ENCODE results near the gene VEZF1.

Gene VEZF1

DNA sequence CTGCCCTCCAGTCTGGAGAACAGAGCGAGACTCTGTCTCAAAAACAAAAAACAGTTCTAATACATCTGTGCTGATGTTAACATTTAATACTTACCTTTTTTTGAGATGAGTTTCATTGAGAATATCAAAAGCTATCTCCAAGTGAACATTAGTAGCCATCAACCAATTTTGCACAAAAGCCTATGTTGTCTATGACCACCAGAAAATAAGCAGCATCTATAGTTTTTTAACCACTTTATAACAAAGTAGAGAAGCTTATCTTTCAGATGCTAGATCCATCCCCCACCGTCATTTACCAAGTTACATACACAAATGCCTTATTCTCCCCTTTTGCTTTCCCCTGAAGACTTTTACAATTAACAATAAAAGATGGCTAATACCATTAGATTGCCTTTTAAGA lies 14.9 kb upstream of the VEZF1 start:
- Mint-ChIP-seq H3K9me3 (no peaks in the 10 kb centered on the region), H3K4me1 (peaks cover 74% of the 10 kb centered on the region), H3K4me3 (peak overlapping the region; percentile 66), H3K27ac (peak overlapping the region; percentile 13), H3K27me3 (no peaks in the 10 kb centered on the region), H3K36me3 (peaks cover 38% of the 10 kb centered on the region)

DNA sequence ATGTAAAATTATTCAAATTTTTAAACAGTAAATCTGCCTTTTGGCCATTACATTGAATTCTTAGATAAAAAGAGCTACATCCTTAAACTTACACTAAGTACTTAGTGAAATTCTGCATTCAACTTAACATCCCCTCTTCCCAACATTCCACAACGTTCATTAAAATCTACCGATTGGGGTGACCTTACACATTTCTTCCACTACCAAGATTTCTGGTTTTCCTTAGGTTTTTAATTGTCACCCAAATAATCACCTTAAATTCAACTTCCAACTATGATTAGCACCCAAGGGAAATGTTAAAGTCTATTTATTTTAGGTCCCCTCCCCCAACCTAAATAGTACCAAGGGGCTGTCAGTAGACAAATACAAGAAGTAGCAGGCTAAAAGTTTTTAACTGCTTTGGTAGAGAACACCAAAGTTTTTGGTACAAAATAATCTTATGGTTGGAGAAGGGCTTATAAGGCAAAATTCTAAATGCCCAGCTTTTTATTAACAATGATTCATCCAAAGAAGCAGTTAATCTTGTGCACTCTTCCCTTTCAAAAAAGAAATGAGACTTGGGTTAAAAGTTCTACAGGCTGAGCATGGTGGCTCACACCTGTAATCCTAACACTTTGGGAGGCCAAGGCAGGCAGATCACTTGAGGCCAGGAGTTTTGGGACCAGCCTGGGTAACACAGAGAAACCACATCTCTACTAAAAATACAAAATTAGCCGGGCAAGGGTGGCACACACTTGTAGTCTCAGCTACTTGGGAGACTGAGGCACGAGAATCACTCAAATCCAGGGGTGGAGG lies 14.3 kb upstream of the VEZF1 start:
- Mint-ChIP-seq H3K27me3 (no peaks in the 10 kb centered on the region), H3K9me3 (no peaks in the 10 kb centered on the region), H3K27ac (peak overlapping the region; percentile 89), H3K4me3 (peak overlapping the region; percentile 66), H3K36me3 (peaks cover 38% of the 10 kb centered on the region), H3K4me1 (peaks cover 71% of the 10 kb centered on the region)

DNA sequence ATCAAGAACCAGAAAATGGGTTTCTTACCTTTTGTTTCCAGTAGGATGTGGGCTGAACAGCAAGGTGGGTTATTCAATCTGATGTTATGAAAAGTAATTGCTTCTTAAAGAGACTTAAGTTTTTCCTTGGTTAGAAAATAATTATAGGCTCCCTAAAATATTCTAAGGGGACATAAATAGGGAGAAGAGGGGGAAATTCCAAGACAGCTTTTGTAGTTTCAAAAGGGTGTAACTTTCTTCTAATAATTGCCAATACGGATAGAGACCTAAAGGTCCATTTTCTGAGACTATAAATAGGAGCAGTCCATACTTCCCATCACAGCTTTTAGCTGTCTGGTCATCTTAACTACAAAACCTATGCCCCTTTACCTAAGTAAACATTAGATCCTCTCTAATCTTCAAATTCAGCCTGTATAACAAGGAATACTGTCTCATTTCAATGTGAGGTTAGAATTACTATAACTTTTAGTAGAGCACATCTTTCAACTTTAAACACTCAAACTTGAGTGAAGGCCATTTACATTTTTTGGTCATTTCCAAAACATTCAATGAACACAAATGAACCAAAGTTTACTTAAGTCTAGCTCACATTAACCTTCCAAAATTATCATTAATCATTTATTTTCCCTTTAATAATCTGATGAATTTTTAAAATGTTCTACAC lies 13.5 kb upstream of the VEZF1 start:
- H3K4me3 Mint-ChIP-seq: no peak overlapping the region
- no peaks in the 10 kb centered on the region for H3K27me3 Mint-ChIP-seq
- H3K4me1 Mint-ChIP-seq: peaks cover 73% of the 10 kb centered on the region
- peaks cover 34% of the 10 kb centered on the region for H3K36me3 Mint-ChIP-seq
- H3K27ac Mint-ChIP-seq: no peak overlapping the region
- no peaks in the 10 kb centered on the region for H3K9me3 Mint-ChIP-seq

DNA sequence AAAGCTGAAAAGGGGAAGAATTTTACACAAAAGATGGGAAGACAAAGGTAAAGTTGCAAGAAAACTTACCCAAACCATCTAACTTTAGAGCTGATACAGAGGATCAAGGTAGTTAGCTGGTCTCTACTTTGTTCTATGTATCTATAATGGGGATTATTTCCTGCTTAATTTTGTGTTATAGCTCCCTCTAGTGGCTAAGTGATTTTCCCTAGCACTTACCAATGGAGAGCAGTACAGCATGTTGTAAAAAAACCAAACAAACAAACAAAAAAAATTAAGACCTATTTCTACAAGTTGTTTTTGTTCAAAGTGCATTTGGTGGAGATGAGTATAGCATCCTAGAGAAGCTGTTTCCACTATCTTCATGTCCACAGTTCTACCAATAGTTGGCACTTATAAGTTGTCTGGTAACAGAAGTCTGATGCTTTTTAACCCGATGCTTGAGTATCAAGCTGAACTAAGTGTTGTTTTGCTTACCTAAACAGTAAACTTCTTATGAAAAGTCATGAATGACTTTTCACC lies 11.5 kb upstream of the VEZF1 start:
- H3K4me1 Mint-ChIP-seq: peaks cover 73% of the 10 kb centered on the region
- H3K9me3 Mint-ChIP-seq: no peaks in the 10 kb centered on the region
- no peaks in the 10 kb centered on the region for H3K27me3 Mint-ChIP-seq
- H3K27ac Mint-ChIP-seq: peak overlapping the region; percentile 89
- H3K4me3 Mint-ChIP-seq: peak overlapping the region; percentile 44
- peaks cover 15% of the 10 kb centered on the region for H3K36me3 Mint-ChIP-seq

DNA sequence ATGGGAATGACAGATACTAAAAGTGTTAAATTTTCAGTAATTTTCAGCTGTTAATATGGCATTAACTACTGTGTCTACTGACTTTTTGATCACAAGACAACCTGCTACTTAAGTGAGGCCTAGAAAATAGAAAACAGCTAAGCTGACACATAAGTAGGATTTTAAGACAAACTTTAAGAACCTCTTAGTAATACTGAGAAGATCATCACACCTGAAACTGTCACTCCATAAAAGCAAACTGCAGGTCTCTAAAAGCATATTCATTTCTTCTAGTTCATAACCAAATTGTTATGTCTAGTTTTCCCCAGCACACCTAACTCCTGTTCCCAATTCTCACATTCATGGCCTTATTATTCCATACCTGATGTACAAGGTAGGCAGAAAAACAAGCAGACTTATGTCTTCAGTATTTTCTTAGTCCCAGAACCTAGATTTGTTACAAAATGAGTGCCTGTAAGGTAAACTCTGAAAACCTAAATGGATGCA lies 11.0 kb upstream of the VEZF1 start:
- Mint-ChIP-seq H3K4me3 (peak overlapping the region; percentile 44), H3K27ac (peak overlapping the region; percentile 89), H3K4me1 (peaks cover 74% of the 10 kb centered on the region)

DNA sequence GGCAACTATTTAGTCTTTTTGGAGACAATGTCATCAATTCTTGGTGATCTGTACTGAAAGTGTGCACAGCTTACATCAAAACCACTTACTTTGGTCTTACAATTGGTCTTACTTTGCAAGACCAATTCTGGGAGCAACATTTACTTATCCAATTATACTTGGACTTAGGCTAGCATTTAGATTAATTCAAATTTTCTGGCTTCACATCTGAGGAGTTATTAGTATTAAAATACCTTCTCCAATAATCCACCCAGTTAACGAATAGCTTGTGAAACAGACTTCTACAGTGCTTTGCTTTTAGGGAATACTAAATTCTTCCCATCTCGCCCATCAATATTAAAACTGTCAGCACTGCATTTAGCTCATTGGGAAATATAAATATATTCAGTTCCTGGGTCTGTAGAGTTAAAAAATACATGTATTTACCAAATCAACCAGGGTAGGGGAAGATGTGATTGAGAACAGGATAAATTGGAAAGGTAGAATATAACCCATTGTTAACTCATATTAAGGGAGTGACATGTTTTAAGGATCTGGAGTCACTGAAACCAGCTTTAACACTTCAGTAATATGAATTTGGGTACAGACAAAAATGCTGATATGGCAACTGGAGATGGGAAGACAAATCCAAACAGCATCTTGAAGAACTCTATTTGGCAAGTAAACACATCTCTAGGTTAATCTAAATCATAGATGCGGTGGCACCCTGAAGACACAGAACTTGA lies 9.2 kb upstream of the VEZF1 start:
- Mint-ChIP-seq H3K27me3 (no peaks in the 10 kb centered on the region), H3K9me3 (no peaks in the 10 kb centered on the region), H3K4me1 (peaks cover 71% of the 10 kb centered on the region), H3K27ac (peak overlapping the region; percentile 74), H3K4me3 (no peak overlapping the region), H3K36me3 (peaks cover 4% of the 10 kb centered on the region)

More for the DNA sequence above, 11.0 kb upstream of the VEZF1 start:
- H3K27me3 Mint-ChIP-seq: no peaks in the 10 kb centered on the region
- H3K36me3 Mint-ChIP-seq: peaks cover 15% of the 10 kb centered on the region
- H3K9me3 Mint-ChIP-seq: no peaks in the 10 kb centered on the region

DNA sequence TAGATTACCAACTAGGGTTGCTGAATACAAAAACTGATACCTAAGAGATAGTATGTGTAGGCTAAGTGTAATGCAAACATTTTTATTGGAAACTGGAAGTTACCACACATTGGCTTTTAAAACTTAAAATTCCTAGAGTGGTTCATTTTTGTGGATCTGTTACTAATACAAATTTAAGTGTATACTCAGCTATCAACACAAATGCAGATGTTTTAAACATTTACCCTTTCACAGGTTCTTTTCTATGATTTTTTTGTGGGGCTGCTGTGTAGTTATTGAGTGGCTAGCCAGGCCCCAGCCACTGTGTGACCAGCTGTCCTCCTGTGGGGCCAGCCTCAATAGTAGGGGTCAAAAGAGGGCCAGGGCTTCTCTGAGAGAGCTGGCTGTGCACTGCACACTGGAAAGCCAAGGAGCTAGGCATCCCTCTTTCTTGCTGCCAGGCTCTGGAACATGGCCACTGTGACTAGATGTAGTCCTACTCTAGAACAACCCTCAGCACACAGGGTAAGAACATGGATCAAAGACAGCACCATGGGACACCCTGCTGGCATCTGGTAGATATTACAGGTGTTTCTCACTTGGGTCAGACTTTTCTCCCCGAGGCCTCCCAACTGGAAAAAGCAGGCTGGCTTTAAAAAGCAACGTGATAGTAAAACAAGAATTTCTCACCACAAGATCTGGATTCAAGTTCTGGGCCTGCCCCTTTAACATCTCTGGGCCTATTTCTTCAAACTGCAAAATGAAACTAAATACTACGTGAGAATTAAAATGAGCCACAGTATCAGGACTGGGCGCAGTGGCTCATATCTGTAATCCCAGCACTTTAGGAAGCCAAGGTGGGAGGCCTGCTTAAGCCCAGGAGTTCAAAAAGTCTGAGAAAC lies 7.3 kb upstream of the VEZF1 start:
- H3K9me3 Mint-ChIP-seq: no peaks in the 10 kb centered on the region
- peaks cover 2% of the 10 kb centered on the region for H3K36me3 Mint-ChIP-seq
- H3K4me1 Mint-ChIP-seq: peaks cover 72% of the 10 kb centered on the region
- no peak overlapping the region for H3K4me3 Mint-ChIP-seq
- peak overlapping the region; percentile 64 for H3K27ac Mint-ChIP-seq
- H3K27me3 Mint-ChIP-seq: no peaks in the 10 kb centered on the region

DNA sequence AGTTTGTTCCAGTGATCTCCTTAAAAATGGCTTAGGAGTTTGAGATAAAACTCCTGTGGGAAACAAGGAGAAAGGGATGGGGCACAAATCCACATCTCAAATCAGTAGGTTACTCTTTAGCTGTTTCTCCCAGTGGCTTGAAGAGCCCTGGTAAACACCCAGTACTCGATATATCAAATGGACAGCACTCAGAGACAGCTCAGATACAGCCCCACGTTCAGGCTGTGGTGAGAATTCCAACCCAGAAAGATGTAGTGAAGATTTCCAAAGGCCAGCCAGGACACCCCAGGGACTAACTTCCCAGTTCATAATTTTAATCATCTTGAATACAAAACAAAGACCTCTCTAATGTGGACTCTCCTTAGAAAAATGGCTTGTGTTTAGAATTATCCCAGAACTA lies 6.4 kb upstream of the VEZF1 start:
- Mint-ChIP-seq H3K27me3 (no peaks in the 10 kb centered on the region), H3K4me1 (peaks cover 71% of the 10 kb centered on the region), H3K9me3 (no peaks in the 10 kb centered on the region), H3K4me3 (no peak overlapping the region), H3K27ac (peak overlapping the region; percentile 97), H3K36me3 (no peaks in the 10 kb centered on the region)

DNA sequence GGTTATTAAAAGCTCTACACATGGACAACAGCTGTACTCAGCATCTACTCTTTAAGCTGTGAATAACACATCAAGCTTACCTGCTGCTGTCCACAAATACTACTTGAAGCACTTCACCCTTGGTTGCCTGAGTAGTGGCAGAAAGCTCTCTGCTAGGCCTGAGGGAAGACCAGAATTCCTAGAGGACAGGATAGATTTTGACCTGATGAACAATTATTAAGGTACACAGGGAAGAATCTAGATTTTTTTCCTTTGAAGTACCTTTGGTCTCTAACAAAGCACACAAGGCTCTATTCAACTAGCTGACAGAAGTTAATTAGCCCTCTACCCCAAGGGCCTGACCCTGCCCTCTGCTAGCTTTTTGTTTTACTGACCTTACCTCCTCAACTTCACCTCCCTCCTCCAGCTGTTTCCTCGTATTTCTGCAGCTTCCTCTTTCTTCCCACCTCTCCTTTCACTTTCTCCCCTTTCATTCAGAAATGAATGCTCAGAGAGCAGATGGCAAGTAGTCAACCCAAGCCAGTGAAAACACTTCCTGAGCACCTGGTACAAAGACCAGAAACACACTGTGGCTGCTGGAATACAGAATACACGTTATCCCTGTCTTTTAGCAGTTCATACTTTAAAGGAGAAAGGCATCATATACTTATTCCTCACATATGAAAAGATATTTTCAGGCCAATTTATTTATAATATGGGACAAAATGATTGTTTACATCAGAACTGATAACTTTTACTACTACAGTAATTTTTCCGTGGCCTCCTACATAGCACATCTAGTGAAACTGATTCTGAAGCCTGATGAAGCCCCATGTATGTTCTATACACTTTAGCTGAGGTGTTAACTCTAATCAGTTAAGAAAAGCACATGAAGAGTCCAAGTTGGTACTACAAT lies 5.7 kb upstream of the VEZF1 start:
- Mint-ChIP-seq H3K4me1 (peaks cover 71% of the 10 kb centered on the region), H3K27ac (peak overlapping the region; percentile 97), H3K4me3 (peak overlapping the region; percentile 4), H3K27me3 (no peaks in the 10 kb centered on the region), H3K36me3 (no peaks in the 10 kb centered on the region), H3K9me3 (no peaks in the 10 kb centered on the region)

DNA sequence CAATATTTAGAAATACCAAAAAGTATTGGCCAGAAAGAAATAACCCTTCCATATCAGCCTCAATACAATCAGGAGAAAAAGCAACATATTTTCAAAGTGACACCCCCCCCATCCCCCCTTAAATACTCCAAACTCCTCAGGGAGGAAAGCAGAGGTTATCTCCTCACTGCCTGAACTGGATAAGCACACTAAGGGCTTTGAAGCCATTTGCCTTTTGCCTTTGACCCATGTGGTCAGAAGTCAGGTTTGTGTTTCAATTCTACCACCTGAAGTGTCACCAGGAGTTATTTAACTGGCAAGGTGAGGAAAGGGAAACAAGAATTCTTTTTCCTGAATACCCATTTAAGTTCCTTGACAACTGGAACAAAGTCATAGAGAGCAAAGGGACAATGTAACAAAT lies 3.5 kb upstream of the VEZF1 start:
- peak overlapping the region; percentile 23 for H3K27ac Mint-ChIP-seq
- no peaks in the 10 kb centered on the region for H3K36me3 Mint-ChIP-seq
- peaks cover 69% of the 10 kb centered on the region for H3K4me1 Mint-ChIP-seq
- H3K4me3 Mint-ChIP-seq: no peak overlapping the region
- no peaks in the 10 kb centered on the region for H3K27me3 Mint-ChIP-seq
- no peaks in the 10 kb centered on the region for H3K9me3 Mint-ChIP-seq

DNA sequence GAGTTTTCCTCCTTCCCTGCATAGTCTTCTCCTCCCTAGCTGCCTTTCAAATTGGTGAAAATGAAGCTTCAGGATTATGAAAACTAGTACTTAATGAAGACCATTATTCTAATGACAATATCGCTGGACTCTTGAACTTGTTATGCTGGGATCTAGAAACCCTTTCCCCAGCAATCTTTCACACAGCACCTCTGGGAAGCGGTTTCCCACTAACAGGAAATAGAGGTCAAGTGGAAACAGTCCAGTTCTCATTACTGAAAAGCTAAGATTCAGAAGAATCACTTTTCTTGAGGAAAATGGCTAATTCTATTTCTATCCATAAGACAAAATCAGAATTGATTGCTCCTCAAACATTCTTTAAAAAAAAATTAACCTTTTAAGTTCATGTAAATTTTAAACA lies 2.0 kb upstream of the VEZF1 start:
- Mint-ChIP-seq H3K27ac (no peak overlapping the region), H3K27me3 (no peaks in the 10 kb centered on the region), H3K4me1 (peaks cover 75% of the 10 kb centered on the region), H3K4me3 (peak overlapping the region; percentile 63), H3K9me3 (no peaks in the 10 kb centered on the region), H3K36me3 (no peaks in the 10 kb centered on the region)

DNA sequence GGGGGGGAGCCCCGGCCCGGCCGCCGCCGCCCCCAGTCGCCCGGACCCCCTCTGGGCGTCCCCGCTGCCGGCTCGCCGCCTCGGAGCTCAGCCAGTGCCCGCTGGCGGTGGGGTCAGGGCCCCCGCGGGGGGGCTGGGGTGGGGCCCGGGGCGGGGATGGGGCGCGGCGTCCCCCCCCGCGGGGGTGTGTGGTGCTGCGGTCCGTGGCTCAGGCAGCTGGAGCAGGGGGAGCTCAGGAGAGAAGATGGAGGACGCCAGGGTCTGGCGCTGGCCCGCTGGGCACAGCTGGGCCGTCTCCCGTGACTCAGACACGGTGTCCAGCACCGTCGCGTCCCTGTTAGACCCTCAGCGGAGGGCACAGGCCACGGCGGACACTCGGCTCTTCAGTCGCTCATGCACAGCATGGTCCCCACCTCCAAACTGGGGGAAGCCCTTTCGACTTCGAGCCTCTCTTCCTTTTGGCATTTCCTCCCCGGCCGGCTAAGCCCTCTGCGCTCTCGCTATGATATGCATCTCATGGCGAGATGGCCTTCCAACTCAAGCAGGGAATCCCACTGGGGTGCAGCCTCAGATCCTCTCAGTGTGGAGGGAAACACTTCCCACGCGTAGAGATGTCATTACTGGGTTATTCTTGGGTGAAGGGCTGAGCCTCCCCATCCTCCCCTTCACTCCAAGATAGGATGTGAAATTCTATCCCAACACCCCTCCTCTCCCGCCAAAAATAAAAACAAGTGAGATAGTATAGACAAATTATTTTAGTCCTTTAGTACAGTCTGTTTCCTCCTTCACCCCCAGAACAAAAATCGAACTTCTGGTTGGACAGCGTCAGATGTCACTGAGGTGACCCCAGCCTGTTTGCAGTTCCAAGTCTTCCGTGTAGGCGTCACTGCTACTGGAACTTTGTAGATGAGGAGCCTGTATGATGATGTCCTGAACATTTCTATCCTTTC lies 522 bp upstream of the VEZF1 start:
- peak overlapping the region; percentile 92 for H3K4me3 Mint-ChIP-seq

DNA sequence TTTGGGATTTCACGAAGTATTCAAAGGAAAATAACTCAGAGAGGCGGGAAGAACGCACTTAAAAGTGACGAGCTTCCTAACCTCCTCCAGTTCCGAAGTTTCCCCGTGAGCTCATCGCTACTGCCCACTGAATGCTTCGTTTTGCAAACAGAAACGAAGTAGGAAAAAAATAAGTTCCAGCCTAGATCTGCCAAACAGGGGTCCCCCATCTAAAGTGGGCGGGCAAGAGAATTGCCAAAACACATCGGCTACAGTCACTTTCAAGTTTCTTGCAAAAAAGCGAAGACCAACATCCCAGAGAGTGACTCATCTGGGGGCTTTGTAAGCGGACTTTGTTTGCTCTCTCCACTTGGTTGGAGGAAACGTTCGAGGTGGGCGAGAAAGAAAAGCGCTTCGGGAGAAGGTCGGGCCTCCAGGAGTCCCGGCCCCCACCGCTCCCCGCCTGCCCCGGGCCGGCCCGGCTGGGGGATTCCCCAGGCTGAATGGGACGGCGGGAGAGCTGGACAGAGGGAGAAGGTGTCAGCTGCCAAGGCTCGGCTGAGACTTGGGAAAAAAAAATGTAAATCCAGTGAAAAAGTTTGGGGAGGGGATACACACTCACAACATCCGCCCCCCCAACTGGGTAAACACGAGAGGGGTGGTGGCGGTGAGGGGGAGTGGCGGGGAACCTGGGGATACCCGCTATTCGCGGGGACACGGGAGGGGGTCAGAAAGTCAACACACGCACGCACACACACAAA lies 1.0 kb downstream of the VEZF1 start:
- H3K27me3 Mint-ChIP-seq: no peaks in the 10 kb centered on the region
- no peaks in the 10 kb centered on the region for H3K9me3 Mint-ChIP-seq
- H3K4me1 Mint-ChIP-seq: peaks cover 79% of the 10 kb centered on the region
- peaks cover 4% of the 10 kb centered on the region for H3K36me3 Mint-ChIP-seq
- peak overlapping the region; percentile 94 for H3K27ac Mint-ChIP-seq
- peak overlapping the region; percentile 92 for H3K4me3 Mint-ChIP-seq

More for the DNA sequence above, 522 bp upstream of the VEZF1 start:
- peaks cover 2% of the 10 kb centered on the region for H3K36me3 Mint-ChIP-seq
- H3K9me3 Mint-ChIP-seq: no peaks in the 10 kb centered on the region
- no peaks in the 10 kb centered on the region for H3K27me3 Mint-ChIP-seq
- H3K27ac Mint-ChIP-seq: peak overlapping the region; percentile 93
- H3K4me1 Mint-ChIP-seq: peaks cover 76% of the 10 kb centered on the region

All from activated naive CD4-positive, alpha-beta T cell treated with anti-CD3 and anti-CD28 coated beads, Interleukin-2, amount 50 U/mL, for 24 hours (primary cell).